Glutamatergic neuron (in vitro differentiated cells): ENCODE results near the gene GRAMD1C. TPM values are rescaled to one million over a fixed set of nuclear protein-coding genes. Genes with fewer than 3 reads are reported as not detected.
A peak's percentile ranks its signal among the peaks of the same experiment; 100 is the strongest.
"Not testable (repeated sequence)": the region's sequence is repeated elsewhere in the genome, so short reads cannot be mapped to it uniquely, and the experiment has no call there.

Experiments
- DNase-seq: peaks from one replicate; pipeline ENCODE4 v3.0.0; 2022
- H3K27ac Mint-ChIP-seq: one replicate; pipeline ENCODE4 v1.8.0; 2020; ENCODE audit warnings: mild to moderate bottlenecking, mixed read lengths, inconsistent platforms; ENCODE audit not compliant: unreplicated experiment
- H3K27me3 Mint-ChIP-seq: one replicate; pipeline ENCODE4 v1.8.0; 2020; ENCODE audit warnings: mild to moderate bottlenecking, moderate library complexity, mixed read lengths, inconsistent platforms; ENCODE audit not compliant: unreplicated experiment
- H3K36me3 Mint-ChIP-seq: one replicate; pipeline ENCODE4 v1.8.0; 2020; ENCODE audit warnings: mild to moderate bottlenecking, mixed read lengths, inconsistent platforms; ENCODE audit not compliant: unreplicated experiment
- H3K4me1 Mint-ChIP-seq: one replicate; pipeline ENCODE4 v1.8.0; 2020; ENCODE audit warnings: mild to moderate bottlenecking, low read depth, mixed read lengths, inconsistent platforms; ENCODE audit not compliant: unreplicated experiment
- H3K4me3 Mint-ChIP-seq: one replicate; pipeline ENCODE4 v1.8.0; 2020; ENCODE audit warnings: mild to moderate bottlenecking, mixed read lengths, inconsistent platforms; ENCODE audit not compliant: unreplicated experiment
- H3K9me3 Mint-ChIP-seq: one replicate; pipeline ENCODE4 v1.8.0; 2020; ENCODE audit warnings: mild to moderate bottlenecking, moderate library complexity, mixed read lengths, inconsistent platforms; ENCODE audit not compliant: unreplicated experiment
- total RNA-seq: library from RNA; stranded (reverse); fragmentation: NEBNext Ultra II Directional; extraction: Animal tissue kit (Norgen Biotek cat#: 25700); gene quantifications from one replicate; pipeline ENCODE4 v1.2.1, GENCODE V29; 2021; ENCODE audit not compliant: unreplicated experiment
- TF ChIP-seq, protein P1 (sequence below): fragments of 200-600 bp; sonication (generic); IDR thresholded peaks from one replicate; pipeline ENCODE4 v1.5.0; 2021; ENCODE audit not compliant: partially characterized antibody, unreplicated experiment

Gene GRAMD1C
- total RNA-seq, 1 donor from 2014 or later: 2.1 TPM

DNA sequence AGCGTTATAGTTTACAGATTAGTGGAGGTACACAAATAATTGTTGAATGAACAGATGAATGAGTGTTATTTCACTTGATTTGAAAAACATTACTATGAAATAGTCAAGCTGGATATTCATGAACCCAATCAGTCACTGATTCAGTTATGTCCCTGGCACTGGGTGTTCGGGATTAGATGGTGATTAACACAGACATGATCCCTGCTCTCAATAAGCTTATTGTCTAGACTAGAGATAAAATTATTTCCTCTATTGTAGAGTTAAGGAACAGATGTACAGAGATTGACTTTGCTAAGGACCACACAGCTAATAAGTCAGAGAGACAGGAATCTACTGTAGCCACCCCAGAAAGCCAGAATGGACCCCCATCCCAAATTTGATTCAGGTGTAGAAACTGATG, 963 bp downstream of the GRAMD1C start:
- DNase-seq: no peak
- Mint-ChIP-seq H3K27ac (no peak overlapping the region), H3K27me3 (peaks cover 2% of the 10 kb centered on the region), H3K36me3 (no peaks in the 10 kb centered on the region), H3K9me3 (no peaks in the 10 kb centered on the region), H3K4me3 (peak overlapping the region; percentile 88), H3K4me1 (no peaks in the 10 kb centered on the region)
- TF ChIP-seq, protein P1, sequence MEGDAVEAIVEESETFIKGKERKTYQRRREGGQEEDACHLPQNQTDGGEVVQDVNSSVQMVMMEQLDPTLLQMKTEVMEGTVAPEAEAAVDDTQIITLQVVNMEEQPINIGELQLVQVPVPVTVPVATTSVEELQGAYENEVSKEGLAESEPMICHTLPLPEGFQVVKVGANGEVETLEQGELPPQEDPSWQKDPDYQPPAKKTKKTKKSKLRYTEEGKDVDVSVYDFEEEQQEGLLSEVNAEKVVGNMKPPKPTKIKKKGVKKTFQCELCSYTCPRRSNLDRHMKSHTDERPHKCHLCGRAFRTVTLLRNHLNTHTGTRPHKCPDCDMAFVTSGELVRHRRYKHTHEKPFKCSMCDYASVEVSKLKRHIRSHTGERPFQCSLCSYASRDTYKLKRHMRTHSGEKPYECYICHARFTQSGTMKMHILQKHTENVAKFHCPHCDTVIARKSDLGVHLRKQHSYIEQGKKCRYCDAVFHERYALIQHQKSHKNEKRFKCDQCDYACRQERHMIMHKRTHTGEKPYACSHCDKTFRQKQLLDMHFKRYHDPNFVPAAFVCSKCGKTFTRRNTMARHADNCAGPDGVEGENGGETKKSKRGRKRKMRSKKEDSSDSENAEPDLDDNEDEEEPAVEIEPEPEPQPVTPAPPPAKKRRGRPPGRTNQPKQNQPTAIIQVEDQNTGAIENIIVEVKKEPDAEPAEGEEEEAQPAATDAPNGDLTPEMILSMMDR: no peak

DNA sequence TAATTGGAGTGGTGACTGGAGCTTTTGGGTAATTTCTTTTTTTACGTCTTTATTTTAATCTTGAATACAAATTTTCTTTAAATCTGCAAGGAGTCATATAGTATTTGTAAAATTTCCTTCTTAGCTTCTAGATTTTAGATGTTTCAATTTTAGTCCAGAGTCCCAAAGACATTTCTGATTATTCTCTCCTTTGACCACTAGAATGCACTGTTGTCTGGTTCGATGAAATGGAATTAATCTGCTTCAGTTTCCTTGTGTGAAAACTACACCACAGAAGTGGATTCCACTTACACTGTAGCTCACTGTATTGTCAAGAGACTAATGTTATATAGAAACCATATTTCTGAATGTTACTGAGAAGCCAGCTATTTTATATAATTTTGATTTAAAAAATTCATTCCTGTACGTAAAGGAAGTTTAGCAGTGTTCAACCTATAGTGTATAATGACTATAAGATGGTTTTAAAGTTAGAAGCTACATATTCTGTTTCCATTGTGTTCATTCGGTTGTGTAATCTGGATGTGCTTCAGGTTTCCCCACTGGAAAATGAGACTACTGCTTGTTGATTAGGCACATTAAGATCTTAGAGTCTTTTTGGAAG, 6.1 kb downstream of the GRAMD1C start:
- no peak overlapping the region for H3K4me3 Mint-ChIP-seq

DNA sequence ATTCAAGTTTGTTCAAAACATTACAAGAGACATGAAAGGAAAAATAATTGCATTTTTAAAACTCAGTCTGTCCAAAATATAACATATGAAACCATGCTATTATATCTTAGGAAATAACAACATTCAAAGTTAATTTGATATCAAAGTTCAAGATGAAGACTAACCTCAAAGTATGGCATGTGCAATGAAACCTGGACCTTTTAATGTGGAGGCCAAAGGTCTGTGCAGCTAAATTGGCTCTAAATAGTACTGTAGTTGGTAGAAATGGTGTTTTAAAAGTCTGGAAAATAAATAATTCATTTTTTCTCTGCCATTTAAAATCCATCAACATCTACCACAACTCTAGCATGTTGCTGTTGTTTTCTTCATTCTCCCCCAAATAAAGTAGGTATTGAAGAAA, 8.7 kb downstream of the GRAMD1C start:
- Mint-ChIP-seq H3K36me3 (no peaks in the 10 kb centered on the region), H3K4me1 (peaks cover 6% of the 10 kb centered on the region), H3K4me3 (no peak overlapping the region), H3K27me3 (peaks cover 2% of the 10 kb centered on the region), H3K27ac (no peak overlapping the region), H3K9me3 (peaks cover 4% of the 10 kb centered on the region)
- TF ChIP-seq, protein P1: no peak
- DNase-seq: no peak

More for the DNA sequence above, 6.1 kb downstream of the GRAMD1C start:
- no peaks in the 10 kb centered on the region for H3K9me3 Mint-ChIP-seq
- peaks cover 6% of the 10 kb centered on the region for H3K4me1 Mint-ChIP-seq
- no peak for DNase-seq
- H3K27ac Mint-ChIP-seq: no peak overlapping the region
- H3K36me3 Mint-ChIP-seq: no peaks in the 10 kb centered on the region
- TF ChIP-seq, protein P1: peak; percentile 67
- peaks cover 2% of the 10 kb centered on the region for H3K27me3 Mint-ChIP-seq

DNA sequence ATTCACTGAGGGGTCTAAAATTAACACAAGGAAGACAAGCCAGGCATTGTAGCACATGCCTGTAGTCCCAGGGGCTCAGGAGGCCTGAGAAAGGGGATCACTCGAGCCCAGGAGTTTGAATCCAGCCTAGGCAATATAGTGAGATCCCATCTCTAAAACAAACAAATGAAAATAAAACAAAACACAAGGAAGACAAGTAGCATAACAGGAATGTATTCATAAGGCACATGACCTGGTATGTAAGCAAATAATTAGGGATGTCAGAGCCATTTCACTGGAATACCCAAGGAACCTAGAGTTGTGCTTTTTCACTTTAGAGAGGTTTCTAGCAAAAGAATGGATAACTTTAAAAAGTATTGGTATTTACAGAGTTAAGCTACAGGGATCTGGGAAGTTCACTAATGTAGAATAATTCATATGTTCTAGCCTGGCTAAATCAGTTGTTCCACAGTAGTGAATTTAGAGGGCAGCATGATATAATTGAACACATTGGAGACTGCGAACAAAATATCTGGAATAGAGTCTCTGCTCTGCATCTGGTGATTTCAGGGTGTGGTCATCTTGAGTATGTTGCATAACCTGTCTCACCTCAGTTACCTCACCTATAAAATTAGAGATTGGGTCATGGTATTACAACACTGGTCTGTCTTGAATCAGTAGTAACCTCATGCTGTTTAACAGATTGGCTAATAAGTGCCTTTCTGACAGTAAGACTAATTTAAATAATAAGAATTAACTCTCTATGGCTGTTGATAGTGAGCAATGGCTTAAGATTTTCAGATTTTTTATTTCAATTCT, 9.3 kb downstream of the GRAMD1C start:
- peaks cover 4% of the 10 kb centered on the region for H3K9me3 Mint-ChIP-seq
- TF ChIP-seq, protein P1: no peak
- H3K27me3 Mint-ChIP-seq: peaks cover 2% of the 10 kb centered on the region
- H3K36me3 Mint-ChIP-seq: no peaks in the 10 kb centered on the region
- peaks cover 6% of the 10 kb centered on the region for H3K4me1 Mint-ChIP-seq
- no peak overlapping the region for H3K27ac Mint-ChIP-seq
- H3K4me3 Mint-ChIP-seq: no peak overlapping the region
- no peak for DNase-seq

DNA sequence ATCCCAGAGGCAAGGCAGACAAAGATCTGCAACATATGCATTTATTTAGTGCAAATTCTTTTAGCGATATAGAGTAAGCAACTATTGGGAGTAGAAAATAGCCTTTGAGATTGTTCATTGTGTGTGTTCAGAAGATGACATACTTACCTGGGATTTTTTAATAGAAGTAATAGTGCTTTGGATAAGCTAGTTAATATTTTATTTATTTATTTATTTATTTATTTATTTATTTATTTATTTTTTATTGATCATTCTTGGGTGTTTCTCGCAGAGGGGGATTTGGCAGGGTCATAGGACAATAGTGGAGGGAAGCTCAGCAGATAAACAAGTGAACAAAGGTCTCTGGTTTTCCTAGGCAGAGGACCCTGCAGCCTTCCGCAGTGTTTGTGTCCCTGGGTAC, 10.5 kb downstream of the GRAMD1C start:
- not testable (repeated sequence) for H3K27me3 Mint-ChIP-seq, H3K36me3 Mint-ChIP-seq, H3K4me3 Mint-ChIP-seq, DNase-seq, H3K4me1 Mint-ChIP-seq, H3K9me3 Mint-ChIP-seq
- H3K27ac Mint-ChIP-seq: peak overlapping the region; percentile 73

DNA sequence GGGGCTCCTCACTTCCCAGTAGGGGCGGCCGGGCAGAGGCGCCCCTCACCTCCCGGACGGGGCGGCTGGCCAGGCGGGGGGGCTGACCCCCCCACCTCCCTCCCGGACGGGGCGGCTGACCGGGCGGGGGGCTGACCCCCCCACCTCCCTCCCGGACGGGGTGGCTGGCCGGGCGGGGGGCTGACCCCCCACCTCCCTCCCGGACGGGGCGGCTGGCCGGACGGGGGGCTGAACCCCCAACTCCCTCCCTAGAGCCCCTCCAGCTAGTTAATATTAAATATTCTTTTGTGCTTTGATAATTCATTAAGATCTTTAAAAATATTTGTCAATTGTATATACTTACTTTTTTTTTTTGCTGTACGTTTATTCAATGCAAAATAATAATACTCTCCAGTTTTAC, 11.3 kb downstream of the GRAMD1C start:
- not testable (repeated sequence) for H3K27ac Mint-ChIP-seq, H3K9me3 Mint-ChIP-seq, DNase-seq, H3K4me3 Mint-ChIP-seq, H3K36me3 Mint-ChIP-seq, H3K27me3 Mint-ChIP-seq, H3K4me1 Mint-ChIP-seq

DNA sequence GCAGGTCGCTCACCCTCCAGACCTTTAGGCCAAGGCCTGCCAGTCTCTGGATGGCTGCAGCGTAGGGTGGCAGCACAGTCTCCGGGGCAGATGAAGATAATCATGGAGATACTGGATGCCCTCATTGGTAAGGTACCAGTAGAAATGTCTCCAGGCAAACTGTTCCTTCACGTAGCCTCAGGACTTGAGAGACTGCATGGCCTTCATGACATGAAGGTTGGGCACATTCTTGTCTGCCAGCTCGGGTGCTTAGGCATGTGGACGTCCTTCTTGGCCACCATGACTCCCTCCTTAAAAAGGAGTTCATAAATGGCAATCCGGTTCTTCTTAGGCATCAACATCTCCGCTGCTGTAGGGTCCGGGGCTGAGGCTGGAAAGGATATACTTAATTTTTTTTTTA, 11.8 kb downstream of the GRAMD1C start:
- H3K27me3 Mint-ChIP-seq, DNase-seq, H3K4me1 Mint-ChIP-seq, H3K27ac Mint-ChIP-seq, H3K4me3 Mint-ChIP-seq, H3K9me3 Mint-ChIP-seq, H3K36me3 Mint-ChIP-seq: not testable (repeated sequence)
